Breast epithelium (tissue), 3 donors: ENCODE data around the gene ACTR1A.

Source experiments
- CTCF ChIP-seq, 3 donors: fragments of 450-650 bp; IDR thresholded peaks; one replicate each; pipeline ENCODE4 v1.5.1; 2016 to 2017; ENCODE audit warnings: antibody characterized with exemption in 3 of 3, mild to moderate bottlenecking in 3 of 3, moderate library complexity in 3 of 3
- POLR2A ChIP-seq: fragments of 450-650 bp; IDR thresholded peaks from one replicate; pipeline ENCODE4 v1.6.1; 2016; ENCODE audit warnings: antibody characterized with exemption, mild to moderate bottlenecking, moderate library complexity
- POLR2AphosphoS5 ChIP-seq, 3 donors: sonication (generic); formaldehyde crosslinking; IDR thresholded peaks; one replicate each; pipeline ENCODE4 v1.6.1; 2017; ENCODE audit warnings: antibody characterized with exemption in 3 of 3

- TF ChIP-seq CTCF (IDR thresholded peaks at IDR 0.05) (no peak), POLR2A (no peak), POLR2AphosphoS5 (IDR thresholded peaks at IDR 0.05) (peak in 2 of 3 donors; percentile 40 to 52)
Observed at GRCh38 chr10:102461187-102462054, 41.1 kb downstream of the ACTR1A start.
